Lung (tissue), 12 donors: ENCODE results near the gene TMEM132C. TPM values are rescaled to one million over a fixed set of nuclear protein-coding genes. Genes with fewer than 3 reads are reported as not detected.
"Not testable (repeated sequence)": the region's sequence is repeated elsewhere in the genome, so short reads cannot be mapped to it uniquely, and the experiment has no call there.

Source experiments
- ATAC-seq: fragments of 200-7000 bp; cut with Tn5 transposase; one replicate; pipeline ENCODE4 v1.9.1; 2020; ENCODE audit warnings: moderate number of reproducible peaks; ENCODE audit not compliant: insufficient read depth, low FRiP score
- DNase-seq, 3 donors: peaks; one replicate each; pipeline ENCODE4 v3.0.0-alpha.2; 2013 to 2017
- H3K27ac ChIP-seq, 2 donors: one replicate each; pipeline ENCODE4 v1.5.1; 2013; ENCODE audit warnings: mild to moderate bottlenecking in 2 of 2, moderate library complexity in 2 of 2, control low read depth in 1 of 2, inconsistent platforms in 1 of 2, low read depth in 1 of 2, low read length in 1 of 2
- H3K27me3 ChIP-seq, 3 donors: one replicate each; pipeline ENCODE4 v1.5.1; 2013; ENCODE audit warnings: low read length in 2 of 3; ENCODE audit not compliant: control insufficient read depth in 3 of 3, insufficient read depth in 3 of 3
- H3K36me3 ChIP-seq, 4 donors: one replicate each; pipeline ENCODE4 v1.5.1; 2013; ENCODE audit warnings: low read length in 4 of 4, mild to moderate bottlenecking in 1 of 4, moderate library complexity in 1 of 4; ENCODE audit not compliant: control insufficient read depth in 4 of 4, insufficient read depth in 4 of 4
- H3K4me1 ChIP-seq, 5 donors: one replicate each; pipeline ENCODE4 v1.5.1; 2013; ENCODE audit warnings: low read length in 5 of 5, mild to moderate bottlenecking in 2 of 5, moderate library complexity in 1 of 5; ENCODE audit not compliant: control insufficient read depth in 5 of 5, insufficient read depth in 5 of 5
- H3K4me3 ChIP-seq: one replicate; pipeline ENCODE4 v1.5.1; 2013; ENCODE audit warnings: mild to moderate bottlenecking, control low read depth, moderate library complexity
- H3K9ac ChIP-seq, 2 donors: one replicate each; pipeline ENCODE4 v1.5.1; 2013; ENCODE audit warnings: low read length in 2 of 2, control low read depth in 1 of 2; ENCODE audit not compliant: insufficient read depth in 1 of 2
- H3K9me3 ChIP-seq, 4 donors: one replicate each; pipeline ENCODE4 v1.5.1; 2013; ENCODE audit warnings: low read length in 3 of 4, mild to moderate bottlenecking in 1 of 4, moderate library complexity in 1 of 4; ENCODE audit not compliant: control insufficient read depth in 4 of 4, insufficient read depth in 3 of 4
- WGBS, 2 donors: extraction: QIAGEN DNeasy Blood & Tissue Kit; methylation state at CpG; one replicate each; pipeline ENCODE4 v1.1.7; 2013; 5-methylcytosine and 5-hydroxymethylcytosine counted together
- polyA plus RNA-seq, 2 donors: library from polyadenylated mRNA; stranded (reverse); fragments of 200-250 nt; gene quantifications; one replicate each; pipeline ENCODE4 v1.2.1, GENCODE V29; 2013
- total RNA-seq, 2 donors: library from RNA; depleted of rRNA in 1 of 2; stranded (reverse); fragments of >200 nt in 1 of 2; gene quantifications; one replicate each; pipeline ENCODE4 v1.2.1, GENCODE V29; 2014 to 2021
- TF ChIP-seq, protein P1 (sequence below): IDR thresholded peaks from 2 replicates; pipeline ENCODE4 v1.5.1; 2012; ENCODE audit warnings: mild to moderate bottlenecking; ENCODE audit errors: control extremely low read depth, extremely low read depth
- donor health status: control.
- donor health status: control.
- donor health status: Bipolar disorder and iron deficiency.
- donor health status: healthy.
- donor health status: DM: yes; HTN: yes; CAD: no.

The TMEM132C gene
- total and polyA plus RNA-seq, 4 donors = 0.35 to 16.5 (median 0.77) TPM

DNA sequence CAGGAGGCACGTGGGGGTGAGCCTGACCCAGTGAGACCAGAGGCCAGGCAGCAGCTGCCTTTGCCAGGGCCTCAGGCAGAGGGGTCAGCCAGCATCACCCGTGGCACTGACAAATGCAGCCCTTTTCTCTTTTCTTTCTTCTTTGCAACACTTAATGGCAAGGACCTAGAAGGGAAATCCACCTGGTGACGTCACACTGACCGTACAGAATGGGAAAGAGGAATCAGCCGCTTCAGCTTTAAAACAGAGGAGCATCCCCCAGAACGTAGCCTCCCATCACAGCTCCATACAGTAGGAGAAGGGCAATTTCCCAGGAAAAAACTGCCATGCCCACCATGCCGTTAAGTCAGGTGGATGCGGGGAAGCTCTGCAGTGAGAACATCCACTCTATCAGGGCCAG, 328.6 kb downstream of the TMEM132C start:
- DNase-seq (no peak), ATAC-seq (no peak)
- Histone ChIP-seq H3K4me1 (peaks cover 0 to 4% (median 0%) of the 10 kb centered on the region in 5 donors), H3K9ac (no peak overlapping the region), H3K9me3 (peaks cover 0 to 3% (median 0%) of the 10 kb centered on the region in 4 donors), H3K27me3 (no peaks in the 10 kb centered on the region), H3K4me3 (no peak overlapping the region), H3K27ac (no peak overlapping the region), H3K36me3 (no peaks in the 10 kb centered on the region)
- TF ChIP-seq, protein P1, sequence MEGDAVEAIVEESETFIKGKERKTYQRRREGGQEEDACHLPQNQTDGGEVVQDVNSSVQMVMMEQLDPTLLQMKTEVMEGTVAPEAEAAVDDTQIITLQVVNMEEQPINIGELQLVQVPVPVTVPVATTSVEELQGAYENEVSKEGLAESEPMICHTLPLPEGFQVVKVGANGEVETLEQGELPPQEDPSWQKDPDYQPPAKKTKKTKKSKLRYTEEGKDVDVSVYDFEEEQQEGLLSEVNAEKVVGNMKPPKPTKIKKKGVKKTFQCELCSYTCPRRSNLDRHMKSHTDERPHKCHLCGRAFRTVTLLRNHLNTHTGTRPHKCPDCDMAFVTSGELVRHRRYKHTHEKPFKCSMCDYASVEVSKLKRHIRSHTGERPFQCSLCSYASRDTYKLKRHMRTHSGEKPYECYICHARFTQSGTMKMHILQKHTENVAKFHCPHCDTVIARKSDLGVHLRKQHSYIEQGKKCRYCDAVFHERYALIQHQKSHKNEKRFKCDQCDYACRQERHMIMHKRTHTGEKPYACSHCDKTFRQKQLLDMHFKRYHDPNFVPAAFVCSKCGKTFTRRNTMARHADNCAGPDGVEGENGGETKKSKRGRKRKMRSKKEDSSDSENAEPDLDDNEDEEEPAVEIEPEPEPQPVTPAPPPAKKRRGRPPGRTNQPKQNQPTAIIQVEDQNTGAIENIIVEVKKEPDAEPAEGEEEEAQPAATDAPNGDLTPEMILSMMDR = no peak
- WGBS, 2 donors = 69 to 80% methylated on average over 8 of the region's 8 CpGs

- Histone ChIP-seq H3K27me3 (no peaks in the 10 kb centered on the region), H3K4me1 (peaks cover 0 to 9% (median 1%) of the 10 kb centered on the region in 5 donors), H3K9ac (no peak overlapping the region), H3K36me3 (peaks cover 0 to 4% (median 0%) of the 10 kb centered on the region in 4 donors), H3K9me3 (peaks cover 0 to 5% (median 0%) of the 10 kb centered on the region in 4 donors), H3K27ac (no peak overlapping the region), H3K4me3 (no peak overlapping the region)
- TF ChIP-seq, protein P1 = no peak
- ATAC-seq = no peak
- WGBS, 2 donors = 66 to 82% methylated on average over 6 of the region's 6 CpGs
- peak; percentile 36 to 88 (median 73) for DNase-seq
Measured at GRCh38 chr12:128600886-128601285, 333.9 kb downstream of the TMEM132C start.

GRCh38 chr12:128603573-128604115, 336.7 kb downstream of the TMEM132C start:
- no peaks in the 10 kb centered on the region for H3K27me3 ChIP-seq
- peaks cover 0 to 4% (median 0%) of the 10 kb centered on the region in 4 donors for H3K36me3 ChIP-seq
- peaks cover 0 to 4% (median 0%) of the 10 kb centered on the region in 4 donors for H3K9me3 ChIP-seq
- TF ChIP-seq, protein P1 = no peak
- peaks cover 0 to 9% (median 3%) of the 10 kb centered on the region in 5 donors for H3K4me1 ChIP-seq
- no peak overlapping the region for H3K4me3 ChIP-seq
- DNase-seq (no peak), ATAC-seq (no peak)
- H3K27ac ChIP-seq = no peak overlapping the region
- 57 to 69% methylated on average over 4 of the region's 4 CpGs for WGBS, 2 donors
- H3K9ac ChIP-seq = no peak overlapping the region

- H3K9ac ChIP-seq, DNase-seq: not testable (repeated sequence)
Measured at GRCh38 chr12:128604219-128604618, 337.2 kb downstream of the TMEM132C start.

More at GRCh38 chr12:128604219-128604618, 337.2 kb downstream of the TMEM132C start:
- not testable (repeated sequence) for H3K9me3 ChIP-seq, H3K27me3 ChIP-seq, H3K36me3 ChIP-seq, H3K27ac ChIP-seq, ATAC-seq, H3K4me3 ChIP-seq, H3K4me1 ChIP-seq
- 71 to 83% methylated on average over 1 of the region's 1 CpG for WGBS, 2 donors
